GM13976 (cell line): ENCODE data around the gene CLEC4F.
A peak's percentile ranks its signal among the peaks of the same experiment; 100 is the strongest.

Experiments
- DNase-seq: peaks from one replicate; pipeline ENCODE4 v3.0.0; 2012; ENCODE audit warnings: low spot score
- in situ Hi-C: fragments of 300-500 bp; cut with MboI; formaldehyde crosslinking; loops from one replicate; pipeline ENCODE4 v1.12.0; 2022; ENCODE audit warnings: low sequenced_read_pairs, mixed read lengths, inconsistent platforms; ENCODE audit not compliant: unreplicated experiment
- TF ChIP-seq, protein P1 (sequence below): IDR thresholded peaks from 2 replicates; pipeline ENCODE4 v1.5.1; 2012; ENCODE audit warnings: borderline replicate concordance, mild to moderate bottlenecking; ENCODE audit not compliant: insufficient read depth; ENCODE audit errors: extremely low read depth, missing control alignments, control extremely low read depth

The CLEC4F gene

DNA sequence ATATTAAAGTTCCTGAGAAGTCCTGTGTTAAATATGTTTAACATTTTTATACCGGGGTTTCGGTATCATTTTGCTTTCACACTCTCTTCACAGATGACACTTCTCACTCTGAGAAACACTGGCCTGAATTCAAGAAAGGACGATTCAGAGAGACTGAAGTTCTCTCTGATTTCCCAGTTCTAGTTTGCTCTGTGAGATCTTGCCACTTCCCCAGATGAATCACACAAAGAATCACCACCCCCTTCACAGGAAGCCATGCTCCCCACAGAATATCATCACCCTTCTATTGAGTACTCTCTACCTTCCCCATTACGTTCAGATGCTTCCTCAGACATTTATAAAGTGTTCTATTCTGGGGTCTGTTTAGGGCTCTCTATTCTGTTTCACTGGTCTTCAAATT is 31.3 kb upstream of the CLEC4F start:
- DNase-seq = peak; percentile 67
- TF ChIP-seq, protein P1, sequence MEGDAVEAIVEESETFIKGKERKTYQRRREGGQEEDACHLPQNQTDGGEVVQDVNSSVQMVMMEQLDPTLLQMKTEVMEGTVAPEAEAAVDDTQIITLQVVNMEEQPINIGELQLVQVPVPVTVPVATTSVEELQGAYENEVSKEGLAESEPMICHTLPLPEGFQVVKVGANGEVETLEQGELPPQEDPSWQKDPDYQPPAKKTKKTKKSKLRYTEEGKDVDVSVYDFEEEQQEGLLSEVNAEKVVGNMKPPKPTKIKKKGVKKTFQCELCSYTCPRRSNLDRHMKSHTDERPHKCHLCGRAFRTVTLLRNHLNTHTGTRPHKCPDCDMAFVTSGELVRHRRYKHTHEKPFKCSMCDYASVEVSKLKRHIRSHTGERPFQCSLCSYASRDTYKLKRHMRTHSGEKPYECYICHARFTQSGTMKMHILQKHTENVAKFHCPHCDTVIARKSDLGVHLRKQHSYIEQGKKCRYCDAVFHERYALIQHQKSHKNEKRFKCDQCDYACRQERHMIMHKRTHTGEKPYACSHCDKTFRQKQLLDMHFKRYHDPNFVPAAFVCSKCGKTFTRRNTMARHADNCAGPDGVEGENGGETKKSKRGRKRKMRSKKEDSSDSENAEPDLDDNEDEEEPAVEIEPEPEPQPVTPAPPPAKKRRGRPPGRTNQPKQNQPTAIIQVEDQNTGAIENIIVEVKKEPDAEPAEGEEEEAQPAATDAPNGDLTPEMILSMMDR = no peak
- in situ Hi-C loops = no loop called here

DNA sequence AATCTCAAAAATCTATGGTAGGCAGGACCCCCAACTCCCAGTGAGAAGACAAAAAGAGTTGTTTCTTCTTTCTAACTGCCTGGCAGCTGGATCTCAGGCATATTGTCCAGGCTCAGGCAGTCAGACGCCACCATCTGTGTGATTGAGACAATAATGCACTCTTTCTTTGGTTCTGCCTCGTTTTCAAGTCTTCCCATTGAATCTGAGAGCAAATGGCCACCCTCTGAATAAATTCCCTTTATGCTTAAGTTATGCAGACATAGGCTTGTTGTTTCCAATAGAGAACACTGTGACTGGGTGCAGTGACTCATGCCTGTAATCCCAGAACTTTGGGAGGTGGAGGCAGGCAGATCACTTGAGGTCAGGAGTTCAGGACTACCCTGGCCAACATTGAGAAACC is 30.5 kb upstream of the CLEC4F start:
- in situ Hi-C loops = no loop called here
- DNase-seq = no peak
- TF ChIP-seq, protein P1 = no peak

DNA sequence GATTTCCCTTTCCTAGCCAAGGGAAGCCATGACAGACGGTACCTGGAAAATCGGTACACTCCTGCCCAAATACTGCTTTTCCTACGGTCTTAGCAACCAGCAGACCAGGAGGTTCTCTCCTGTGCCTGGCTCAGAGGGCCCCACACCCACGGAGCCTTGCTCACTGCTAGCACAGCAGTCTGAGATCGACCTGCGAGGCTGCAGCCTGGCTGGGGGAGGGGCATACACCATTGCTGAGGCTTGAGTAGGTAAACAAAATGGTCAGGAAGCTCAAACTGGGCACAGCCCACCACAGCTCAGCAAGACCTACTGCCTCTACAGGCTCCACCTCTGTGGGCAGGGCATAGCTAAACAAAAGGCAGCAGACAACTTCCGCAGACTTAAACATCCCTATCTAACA is 22.0 kb upstream of the CLEC4F start:
- TF ChIP-seq, protein P1 = no peak
- in situ Hi-C loops = no loop called here
- no peak for DNase-seq

DNA sequence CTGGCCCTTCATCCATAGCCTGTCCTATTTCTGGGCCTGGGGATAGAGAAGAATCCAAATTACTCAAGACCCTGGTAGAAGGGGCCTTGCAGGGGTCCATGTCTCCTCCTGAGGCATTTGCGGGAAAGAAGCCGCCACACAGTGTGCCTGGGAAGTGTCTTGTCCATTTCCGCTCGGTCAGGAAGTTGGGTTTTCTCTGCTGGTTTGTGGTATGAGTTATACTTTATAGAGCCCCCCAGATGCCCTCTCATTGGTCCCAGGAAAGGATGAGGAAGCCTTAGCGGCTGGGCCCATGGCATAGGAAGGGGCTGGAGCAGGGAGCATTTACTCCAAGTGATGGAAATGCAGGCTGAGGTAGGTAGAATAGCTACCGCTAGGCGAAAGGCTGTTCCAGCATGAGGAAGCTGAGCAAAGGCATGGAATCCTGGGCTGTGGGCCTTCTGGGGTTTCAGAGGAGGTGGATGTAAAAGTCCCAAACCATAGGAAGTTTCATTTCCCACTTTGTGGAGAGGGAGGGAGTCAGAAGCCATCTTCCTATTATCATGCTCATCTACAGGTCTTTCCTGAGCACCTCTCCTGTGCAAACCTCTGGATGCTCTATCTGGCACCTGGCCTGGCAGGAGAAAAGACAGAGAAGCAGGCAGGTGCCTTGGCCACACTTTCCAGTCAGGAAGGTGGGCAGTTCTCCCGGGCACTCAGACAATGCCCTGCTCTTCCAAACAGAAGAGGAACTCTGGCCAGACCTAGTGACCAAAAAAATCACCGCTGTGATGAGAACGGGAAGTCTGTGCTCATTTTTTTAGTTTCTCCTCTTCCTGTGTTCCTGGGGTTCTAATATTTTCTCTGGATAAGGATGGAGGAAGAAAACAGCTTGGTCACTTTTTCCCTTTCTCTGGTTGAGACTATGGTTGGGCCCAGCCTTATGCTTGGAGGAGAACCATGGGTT is 17.9 kb upstream of the CLEC4F start:
- TF ChIP-seq, protein P1 = no peak
- no peak for DNase-seq
- in situ Hi-C loops = no loop called here

DNA sequence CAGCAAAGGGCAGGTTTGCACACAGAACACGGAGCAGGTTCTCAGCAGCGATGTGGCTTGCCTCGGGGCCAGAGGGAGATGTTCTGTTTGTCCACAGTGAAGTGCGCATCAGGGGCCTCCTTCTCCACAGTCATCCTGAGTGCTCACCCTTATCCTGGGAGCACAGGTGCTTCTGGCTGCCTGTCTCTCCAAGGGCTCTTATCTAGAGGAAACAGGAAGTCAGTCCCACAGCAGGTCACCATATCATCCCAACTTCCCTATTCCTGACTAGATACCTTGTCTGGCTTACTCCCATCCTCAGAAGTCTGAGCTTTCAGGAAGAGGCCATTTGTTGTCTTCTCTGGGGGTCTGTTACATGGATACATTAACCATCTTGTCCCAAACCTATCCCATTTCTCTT is 15.2 kb upstream of the CLEC4F start, which contains the start of gene CD207:
CD207 (minus strand) TSS at position 174 of the 400 bp plus-strand sequence; CDS start at position 134, 40 bp downstream.
- no peak for DNase-seq
- in situ Hi-C loops = no loop called here

DNA sequence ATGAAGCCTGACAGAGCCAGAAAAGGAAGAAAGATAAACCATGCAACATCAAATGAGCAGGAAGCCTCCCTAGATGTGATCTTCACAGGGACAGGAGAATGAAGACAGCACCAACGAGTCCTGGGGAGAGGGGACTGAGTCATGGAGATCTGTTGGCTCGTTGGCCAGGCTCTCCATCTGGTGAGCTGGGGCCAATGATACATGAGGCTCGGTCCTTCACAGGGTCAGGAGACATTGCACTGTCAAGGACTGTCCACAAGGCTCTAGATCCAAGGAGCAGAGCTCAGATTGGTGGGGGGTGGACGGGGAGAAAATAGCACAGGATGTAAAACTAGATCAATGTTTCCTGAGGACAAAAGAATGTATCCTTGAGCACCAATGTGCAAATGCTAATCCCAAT is 14.5 kb upstream of the CLEC4F start:
- in situ Hi-C loops = no loop called here
- TF ChIP-seq, protein P1 = no peak
- no peak for DNase-seq

More for the DNA sequence above, 15.2 kb upstream of the CLEC4F start, which contains the start of gene CD207:
- TF ChIP-seq, protein P1 = no peak
